ENCODE results near the gene NXF1. TPM values are rescaled to one million over a fixed set of nuclear protein-coding genes. Genes with fewer than 3 reads are reported as not detected.

The NXF1 gene
- total RNA-seq, 4 donors from 2014 or later: 38.2 to 134 (median 60.0) TPM

- Histone ChIP-seq H3K36me3 (peaks cover 0 to 4% (median 0%) of the 10 kb centered on the region in 4 donors), H3K27ac (no peak overlapping the region), H3K4me3 (no peak overlapping the region), H3K9me3 (no peaks in the 10 kb centered on the region), H3K27me3 (no peaks in the 10 kb centered on the region), H3K4me1 (peaks cover 0 to 20% (median 2%) of the 10 kb centered on the region in 4 donors)
- TF ChIP-seq POLR2A (IDR thresholded peaks at IDR 0.05): no peak
- TF ChIP-seq POLR2AphosphoS5 (IDR thresholded peaks at IDR 0.05): no peak
- TF ChIP-seq EP300 (IDR thresholded peaks at IDR 0.05; ENCODE audit: low read depth): no peak
- no peak for TF ChIP-seq CTCF (IDR thresholded peaks at IDR 0.05)
- in situ Hi-C loops (cut with MboI; ENCODE audit: low pct_ligation_motif_present in 1 of 4, low pct_unique_long_range_greater_than_20kb in 1 of 4, low sequenced_read_pairs in 3 of 4): no loop called here
- 78 to 83% methylated on average over 4 to 9 of the region's 9 CpGs for WGBS, 2 donors (ENCODE audit: low coverage in 1 of 2)
- no peak for DNase-seq
- intact Hi-C loops (cut with DNase I; ENCODE audit: low total_unique reads): no loop called here
Measured at GRCh38 chr11:62747475-62748160, 57.6 kb downstream of the NXF1 start.

Small RNA genes lying within 50 kb of the gene (small RNA-seq; reads per million reads assigned to genes)
- 0.12 to 0.42 (median 0.23) reads per million in 4 donors for gene MIR6514
- 0 reads per million in 4 donors for gene RF00099
- 0 reads per million in 4 donors for gene RNU6-118P
- 0 reads per million in 4 donors for gene SNORD22
- 0 reads per million in 4 donors for gene SNORD26
- gene SNORD27: 0 reads per million in 4 donors
- 0 reads per million in 4 donors for gene SNORD28
- 1,367 to 2,070 (median 1,561) reads per million in 4 donors for gene SNORD30

Other genes starting within 250 kb of the NXF1 start
- gene EEF1G, start 231.5 kb downstream of the NXF1 start, total RNA-seq: 1,000 to 10,000 TPM in 3 of 4 donors, 100 to 1,000 TPM in 1; 337 to 1,276 (median 1,207) TPM
- 10 to 100 TPM in 2 of 4 donors, 1 to 10 TPM in 2; 6.0 to 12.4 (median 9.8) TPM for gene TUT1, start 213.9 kb downstream of the NXF1 start, total RNA-seq
- gene MTA2, start 203.6 kb downstream of the NXF1 start, total RNA-seq: 10 to 100 TPM; 42.0 to 80.1 (median 62.1) TPM
- 10 to 100 TPM; 35.0 to 61.1 (median 44.9) TPM for gene EML3, start 192.7 kb downstream of the NXF1 start, total RNA-seq
- gene ROM1, start 192.2 kb downstream of the NXF1 start, total RNA-seq: 1 to 10 TPM in 2 of 4 donors, not detected in 2; 5.3 to 5.6 TPM
- 10 to 100 TPM; 28.0 to 47.4 (median 40.8) TPM for gene B3GAT3, start 183.5 kb downstream of the NXF1 start, total RNA-seq
- 100 to 1,000 TPM in 3 of 4 donors, 10 to 100 TPM in 1; 60.2 to 129 (median 120) TPM for gene GANAB, start 158.8 kb downstream of the NXF1 start, total RNA-seq
- gene INTS5, start 152.1 kb downstream of the NXF1 start, total RNA-seq: 10 to 100 TPM; 10.3 to 37.0 (median 18.4) TPM
- 10 to 100 TPM; 12.5 to 53.7 (median 37.7) TPM for gene C11orf98, start 140.2 kb downstream of the NXF1 start, total RNA-seq
- gene CSKMT, start 140.1 kb downstream of the NXF1 start, total RNA-seq: 10 to 100 TPM in 1 of 4 donors, 1 to 10 TPM in 1, not detected in 2; 6.0 to 17.0 TPM
- 10 to 100 TPM in 3 of 4 donors, 1 to 10 TPM in 1; 6.4 to 26.2 (median 15.3) TPM for gene UQCC3, start 133.8 kb downstream of the NXF1 start, total RNA-seq
- gene LBHD1, start 133.2 kb downstream of the NXF1 start, total RNA-seq: 10 to 100 TPM in 2 of 4 donors, 1 to 10 TPM in 2; 7.5 to 16.1 (median 10.1) TPM
- gene UBXN1, start 126.4 kb downstream of the NXF1 start, total RNA-seq: 100 to 1,000 TPM; 129 to 219 (median 142) TPM
- gene LRRN4CL, start 115.9 kb downstream of the NXF1 start, total RNA-seq: 10 to 100 TPM in 1 of 4 donors, 1 to 10 TPM in 3; 8.2 to 24.7 (median 9.0) TPM
- 100 to 1,000 TPM in 1 of 4 donors, 10 to 100 TPM in 3; 61.7 to 155 (median 75.7) TPM for gene BSCL2, start 98.0 kb downstream of the NXF1 start, total RNA-seq
- under 1 TPM in 1 of 4 donors, not detected in 3; 0.64 TPM for gene GNG3, start 97.8 kb downstream of the NXF1 start, total RNA-seq
- 100 to 1,000 TPM in 1 of 4 donors, 10 to 100 TPM in 3; 21.8 to 116 (median 59.6) TPM for gene HNRNPUL2, start 78.0 kb downstream of the NXF1 start, total RNA-seq
- gene TTC9C, start 77.0 kb downstream of the NXF1 start, total RNA-seq: 10 to 100 TPM in 3 of 4 donors, 1 to 10 TPM in 1; 6.7 to 27.0 (median 17.0) TPM
- 10 to 100 TPM in 3 of 4 donors, 1 to 10 TPM in 1; 8.4 to 20.9 (median 14.0) TPM for gene ZBTB3, start 51.3 kb downstream of the NXF1 start, total RNA-seq
- gene POLR2G, start 43.9 kb downstream of the NXF1 start, total RNA-seq: 10 to 100 TPM in 2 of 4 donors, 1 to 10 TPM in 2; 1.2 to 28.5 (median 14.1) TPM
- 100 to 1,000 TPM in 1 of 4 donors, 10 to 100 TPM in 3; 18.9 to 234 (median 22.8) TPM for gene TAF6L, start 34.0 kb downstream of the NXF1 start, total RNA-seq
- 100 to 1,000 TPM in 2 of 4 donors, 10 to 100 TPM in 2; 65.9 to 112 (median 89.8) TPM for gene TMEM179B, start 18.0 kb downstream of the NXF1 start, total RNA-seq
- 10 to 100 TPM; 10.1 to 42.1 (median 29.6) TPM for gene TMEM223, start 13.4 kb downstream of the NXF1 start, total RNA-seq
- gene STX5, start 26.6 kb upstream of the NXF1 start, total RNA-seq: 10 to 100 TPM; 15.3 to 62.5 (median 30.2) TPM
- not detected for gene TEX54, start 27.4 kb upstream of the NXF1 start, total RNA-seq
- gene WDR74, start 34.1 kb upstream of the NXF1 start, total RNA-seq: 10 to 100 TPM; 25.3 to 37.8 (median 27.6) TPM
- gene SLC3A2, start 75.5 kb upstream of the NXF1 start, total RNA-seq: 100 to 1,000 TPM in 3 of 4 donors, 10 to 100 TPM in 1; 32.4 to 163 (median 129) TPM
- gene CHRM1, start 115.9 kb upstream of the NXF1 start, total RNA-seq: under 1 TPM in 2 of 4 donors, not detected in 2; 0.32 to 0.41 TPM
- gene SLC22A6, start 179.5 kb upstream of the NXF1 start, total RNA-seq: not detected
- gene SLC22A8, start 210.4 kb upstream of the NXF1 start, total RNA-seq: not detected